T-helper 9 cell (primary cell): ENCODE results near the gene DNMT1.
"Not testable (repeated sequence)": the region's sequence is repeated elsewhere in the genome, so short reads cannot be mapped to it uniquely, and the experiment has no call there.

Source experiments
- DNase-seq: peaks from one replicate; pipeline ENCODE4 v3.0.0-alpha.2; 2020

Gene DNMT1

DNA sequence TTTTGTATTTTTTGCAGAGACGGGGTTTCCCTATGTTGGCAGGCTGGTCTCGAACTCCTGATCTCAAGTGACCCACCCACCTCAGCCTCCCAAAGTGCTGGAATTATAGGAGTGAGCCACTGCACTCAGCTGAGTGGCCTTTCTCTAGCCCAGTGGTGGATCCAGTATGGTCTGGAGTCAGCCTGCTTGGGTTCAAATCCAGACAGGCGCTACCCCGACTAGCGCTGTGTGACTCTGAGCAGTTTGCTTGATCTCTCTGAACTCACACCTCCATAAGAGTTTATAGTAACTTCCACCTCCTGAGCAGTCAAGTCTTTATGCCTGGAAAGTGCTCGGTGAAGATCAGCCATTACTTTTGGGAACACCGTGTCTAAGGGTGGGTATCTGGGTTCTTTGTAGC is 25.9 kb upstream of the DNMT1 start:
- no peak for DNase-seq

DNA sequence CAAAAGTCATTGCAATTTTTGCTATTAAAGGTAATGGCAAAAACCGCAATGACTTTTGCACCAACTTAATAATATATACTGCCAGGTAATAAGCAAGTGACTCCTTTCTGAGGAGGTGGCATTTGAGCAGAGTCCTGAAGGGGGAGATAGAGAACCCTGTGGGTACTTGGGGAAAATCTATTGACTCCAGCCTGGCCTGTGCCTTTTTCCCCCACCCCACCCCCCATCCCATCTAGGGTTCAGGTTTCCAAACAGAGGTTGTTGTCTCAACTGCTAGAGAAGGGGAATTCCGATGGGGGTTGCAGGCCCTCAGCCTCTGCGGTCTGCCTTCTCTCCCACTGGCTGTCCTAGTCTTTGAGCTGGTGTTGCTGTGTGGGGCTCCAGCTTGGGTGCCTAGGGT is 24.9 kb upstream of the DNMT1 start:
- DNase-seq: peak; percentile 25

DNA sequence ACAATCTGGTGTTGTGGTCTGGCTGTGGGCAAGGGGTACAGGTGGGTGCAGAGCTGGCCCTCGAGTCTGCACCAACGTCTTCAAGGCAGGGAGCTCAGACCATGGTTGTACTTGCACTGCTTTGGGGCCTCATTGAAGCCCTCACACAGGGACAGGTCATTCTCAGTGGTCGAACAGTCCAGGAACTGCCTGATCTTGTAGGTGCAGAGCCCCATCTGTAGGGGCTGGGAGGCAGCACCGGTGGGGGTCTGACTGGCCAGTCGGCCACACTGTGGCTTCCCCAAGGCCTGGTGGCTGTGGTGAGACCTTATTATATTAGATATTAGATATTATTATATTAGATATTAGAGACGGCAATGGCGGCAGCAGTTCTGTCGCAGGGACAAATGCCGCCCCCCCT is 22.3 kb upstream of the DNMT1 start:
- DNase-seq: no peak

DNA sequence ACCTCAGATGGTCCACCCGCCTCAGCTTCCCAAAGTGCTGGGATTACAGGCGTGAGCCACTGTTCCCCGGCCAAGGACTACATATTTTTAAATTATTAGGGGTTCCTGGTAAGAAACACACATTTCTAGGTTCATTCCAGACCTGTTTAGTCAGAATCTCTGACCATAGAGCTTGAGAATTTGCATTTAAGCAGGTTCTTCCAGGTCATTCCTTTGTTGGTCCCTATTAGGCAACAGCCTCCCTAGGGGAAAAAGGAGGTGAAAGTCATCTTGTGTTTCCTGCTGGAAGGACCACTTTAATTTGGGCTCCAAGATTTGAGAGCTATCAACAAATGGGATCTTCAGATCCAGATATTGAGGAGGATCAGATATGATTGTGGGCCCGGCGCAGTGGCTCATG is 20.0 kb upstream of the DNMT1 start:
- no peak for DNase-seq

DNA sequence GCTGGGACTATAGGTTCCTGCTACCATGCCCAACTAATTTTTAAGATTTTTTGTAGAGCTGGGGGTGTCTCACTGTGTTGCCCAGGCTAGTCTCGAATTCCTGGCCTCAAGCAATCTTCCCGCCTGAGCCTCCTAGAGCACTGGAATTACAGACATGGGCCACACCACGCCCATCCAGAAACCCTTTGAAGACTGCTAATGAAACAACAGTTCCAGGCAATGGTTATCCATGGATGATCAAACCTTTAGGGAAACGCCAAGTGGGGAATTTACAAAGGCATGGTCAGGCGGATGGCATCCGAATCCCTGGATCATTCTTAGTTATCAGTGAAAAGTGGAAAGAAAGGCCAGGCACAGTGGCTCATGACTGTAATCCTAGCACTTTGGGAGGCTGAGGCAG is 16.9 kb upstream of the DNMT1 start:
- no peak for DNase-seq

DNA sequence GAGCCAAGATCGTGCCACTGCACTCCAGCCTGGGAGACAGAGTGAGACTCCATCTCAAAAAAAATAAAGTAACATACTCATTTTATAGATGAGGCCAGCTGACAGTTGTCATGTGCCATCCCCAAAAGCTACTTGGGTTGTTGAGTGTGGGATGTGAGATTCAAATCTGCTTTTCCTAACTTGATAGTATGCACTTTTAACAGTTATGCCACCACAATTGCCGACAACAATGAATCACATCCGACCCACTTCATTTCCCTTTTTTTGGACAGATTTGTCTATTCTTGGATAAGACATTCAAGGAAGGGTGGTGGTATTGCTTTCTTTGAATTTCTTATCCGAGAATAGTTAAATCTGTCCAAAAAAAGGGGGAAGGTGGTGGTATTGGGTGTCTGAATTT is 16.3 kb upstream of the DNMT1 start:
- DNase-seq: no peak

DNA sequence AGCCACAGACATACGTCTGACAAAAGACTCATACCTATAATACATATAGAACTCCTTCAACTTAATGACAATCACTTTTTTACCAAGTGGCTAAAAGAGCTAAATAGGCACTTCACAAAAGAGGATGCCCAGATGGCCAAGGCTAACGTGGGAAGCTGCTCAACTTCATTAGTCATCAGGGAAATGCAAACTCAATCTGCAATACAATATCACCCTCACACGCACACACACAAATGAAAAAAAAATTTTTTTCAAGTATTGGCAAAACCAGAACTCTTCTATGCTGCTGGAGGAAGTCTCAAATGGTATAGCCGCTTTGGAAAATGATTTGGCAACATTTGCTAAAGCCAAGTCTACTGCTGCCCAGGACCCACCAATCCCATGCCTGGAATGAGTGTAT is 14.6 kb upstream of the DNMT1 start:
- no peak for DNase-seq

DNA sequence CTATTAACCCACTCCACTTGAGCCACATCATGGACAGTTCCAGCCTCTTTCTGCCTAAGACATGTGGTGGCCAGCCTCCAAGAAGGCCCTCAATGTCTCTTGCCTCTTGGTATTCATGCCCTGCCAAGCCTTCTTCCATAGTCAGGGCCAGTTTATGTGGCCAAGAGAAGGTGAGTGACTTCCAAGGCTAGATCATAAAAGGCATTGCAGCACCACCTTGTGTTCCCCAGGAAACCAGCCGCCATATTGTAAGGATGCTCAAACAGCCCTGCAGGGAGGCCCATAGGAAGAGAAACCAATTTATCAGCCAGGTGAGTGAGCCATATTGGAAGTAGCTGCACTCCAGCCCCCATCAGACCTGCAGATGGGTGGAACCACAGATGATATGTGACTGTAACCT is 12.3 kb upstream of the DNMT1 start:
- DNase-seq: no peak

DNA sequence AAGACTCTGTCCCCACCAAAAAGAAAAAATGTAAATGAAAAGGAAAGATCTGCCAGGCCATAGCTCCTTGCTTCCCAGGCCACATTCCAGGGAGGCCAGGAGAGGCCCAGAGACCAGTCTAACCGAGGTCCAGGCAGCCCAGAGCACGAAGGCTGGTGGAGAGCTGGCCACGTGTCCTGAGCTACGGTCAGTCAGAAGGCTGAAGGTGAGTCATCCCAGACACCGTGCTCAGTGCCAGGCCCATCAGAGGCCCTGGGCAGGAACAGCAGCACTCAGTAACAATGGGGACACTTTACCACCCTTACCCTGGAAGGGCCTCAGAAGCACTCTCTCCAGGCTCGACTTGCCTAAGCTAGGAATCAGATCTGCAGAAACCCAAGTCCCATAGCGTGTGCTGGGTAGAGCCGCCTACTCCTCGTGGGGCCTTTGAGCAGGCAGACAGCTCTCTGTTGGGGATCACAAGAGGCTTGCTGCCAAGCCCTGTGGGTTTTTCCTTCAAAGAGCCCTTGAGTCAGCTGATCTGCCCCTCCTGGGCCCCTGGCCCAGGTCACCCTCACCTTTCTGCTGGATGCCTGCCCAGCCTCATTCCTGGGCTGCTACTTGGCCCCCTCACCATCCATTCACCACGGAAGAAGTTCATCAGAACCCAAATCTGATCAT is 11.6 kb upstream of the DNMT1 start:
- DNase-seq: no peak

DNA sequence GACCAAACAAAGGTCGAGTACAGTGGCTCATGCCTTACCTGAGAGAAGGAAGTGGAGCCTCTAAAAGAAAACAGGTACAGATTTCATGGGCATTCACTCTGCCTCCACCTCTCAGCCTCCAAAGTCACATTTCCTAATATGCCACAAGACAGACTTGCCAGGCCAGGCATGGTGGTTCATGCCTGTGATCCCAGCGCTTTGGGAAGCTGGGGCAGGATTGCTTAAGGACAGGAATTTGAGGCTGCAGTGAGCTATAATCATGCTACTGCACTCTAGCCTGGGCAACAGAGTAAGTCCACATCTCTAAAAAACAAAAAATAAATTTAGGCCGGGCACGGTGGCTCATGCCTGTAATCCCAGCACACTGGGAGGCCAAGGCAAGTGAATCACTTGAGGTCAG is 10.9 kb upstream of the DNMT1 start:
- DNase-seq: no peak

DNA sequence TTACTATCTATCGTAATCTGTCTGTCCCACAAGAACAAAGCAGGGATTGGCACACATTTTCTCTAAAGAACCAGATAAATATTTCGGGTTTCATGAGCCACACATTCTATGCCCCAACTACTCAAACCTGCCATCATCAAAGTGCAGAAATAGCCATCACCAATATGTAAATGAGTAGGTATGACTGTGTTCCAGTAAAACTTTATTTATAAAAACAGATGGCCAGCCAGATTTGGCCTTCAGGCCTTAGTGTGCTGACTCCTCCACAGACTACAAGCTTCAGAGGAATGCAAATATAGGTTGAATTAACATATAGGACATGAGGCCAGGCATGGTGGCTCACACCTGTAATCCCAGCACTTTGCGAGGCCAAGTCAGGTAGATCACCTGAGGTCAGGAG is 8.9 kb upstream of the DNMT1 start:
- no peak for DNase-seq

DNA sequence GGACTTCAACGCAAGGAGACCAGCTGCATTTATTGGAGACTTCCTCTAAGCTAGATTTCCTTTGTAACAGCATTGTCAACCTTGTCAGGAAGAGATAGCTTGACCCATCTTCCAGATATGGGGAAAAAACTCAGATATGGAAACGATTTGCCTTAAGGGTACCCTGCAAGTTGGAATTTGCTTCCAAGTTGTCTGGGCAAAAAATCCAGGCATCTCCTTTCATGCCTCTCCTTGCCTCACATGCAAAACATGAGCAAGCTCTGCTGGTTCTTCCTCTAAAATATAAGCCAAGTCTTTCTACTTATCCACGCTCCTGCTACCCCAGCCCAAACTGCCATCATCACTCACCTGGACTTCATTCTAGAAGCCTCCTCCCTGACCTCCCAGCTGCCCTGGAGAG is 6.4 kb upstream of the DNMT1 start:
- no peak for DNase-seq

DNA sequence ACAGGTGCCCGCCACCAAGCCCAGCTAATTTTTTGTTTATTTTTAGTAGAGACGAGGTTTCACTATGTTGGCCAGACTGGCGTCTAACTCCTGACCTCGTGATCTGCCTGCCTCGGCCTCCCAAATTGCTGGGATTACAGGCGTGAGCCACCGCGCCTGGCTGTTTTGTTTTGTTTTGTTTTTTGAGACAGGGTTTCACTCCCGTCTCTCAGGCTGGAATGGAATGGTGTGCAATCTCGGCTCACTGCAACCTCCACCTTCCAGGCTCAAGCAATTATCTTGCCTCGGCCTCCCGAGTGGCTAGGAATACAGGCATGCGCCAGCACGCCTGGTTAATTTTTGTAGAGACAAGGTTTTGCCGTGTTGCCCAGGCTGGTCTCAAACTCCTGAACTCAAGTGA is 5.3 kb upstream of the DNMT1 start:
- not testable (repeated sequence) for DNase-seq

DNA sequence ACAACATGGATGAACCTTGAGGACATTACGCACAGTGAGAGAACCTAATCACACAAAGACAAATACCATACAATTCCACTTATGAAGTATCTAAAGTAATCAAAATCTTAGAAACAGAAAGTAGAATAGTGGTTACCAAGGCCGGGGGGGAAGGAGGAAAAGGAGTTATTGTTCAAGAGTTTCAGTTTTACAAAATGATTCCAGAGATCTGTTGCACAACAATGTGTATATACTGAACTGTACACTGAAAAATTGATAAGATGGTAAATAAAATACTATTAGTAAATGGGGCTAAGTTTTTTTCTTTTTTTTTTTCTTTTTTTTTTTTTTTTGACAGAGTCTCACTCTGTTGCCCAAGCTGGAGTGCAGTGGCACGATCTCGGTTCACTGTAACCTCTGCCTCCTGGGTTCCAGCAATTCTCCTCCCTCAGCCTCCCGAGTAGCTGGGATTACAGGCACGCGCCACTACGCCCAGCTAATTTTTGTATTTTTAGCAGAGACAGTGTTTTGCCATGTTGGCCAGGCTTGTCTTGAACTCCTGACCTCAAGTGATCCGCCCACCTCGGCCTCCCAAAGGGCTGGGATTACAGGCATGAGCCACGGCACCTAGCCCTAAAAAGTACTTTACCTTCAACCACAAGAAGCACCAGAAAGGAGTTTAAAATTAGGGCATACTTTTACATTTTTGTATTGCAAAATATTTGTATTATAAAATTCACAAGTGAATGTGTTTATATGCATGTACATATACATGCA is 4.3 kb upstream of the DNMT1 start:
- not testable (repeated sequence) for DNase-seq

DNA sequence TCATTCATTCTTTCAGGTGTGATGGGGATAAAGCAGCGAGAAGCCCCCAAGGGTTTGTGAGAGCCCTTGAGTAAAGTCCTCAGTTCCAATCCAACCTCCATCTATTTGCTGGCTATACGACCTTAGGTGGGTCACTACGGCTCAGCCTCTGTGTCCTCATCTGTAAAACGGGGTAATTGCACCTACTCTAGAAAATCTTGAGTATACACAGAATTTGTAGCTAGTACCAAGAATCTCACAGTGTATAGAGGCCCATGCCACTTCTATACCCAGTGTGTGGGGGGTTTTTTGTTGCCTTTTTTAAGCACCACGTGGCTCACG is 406 bp upstream of the DNMT1 start:
- no peak for DNase-seq

DNA sequence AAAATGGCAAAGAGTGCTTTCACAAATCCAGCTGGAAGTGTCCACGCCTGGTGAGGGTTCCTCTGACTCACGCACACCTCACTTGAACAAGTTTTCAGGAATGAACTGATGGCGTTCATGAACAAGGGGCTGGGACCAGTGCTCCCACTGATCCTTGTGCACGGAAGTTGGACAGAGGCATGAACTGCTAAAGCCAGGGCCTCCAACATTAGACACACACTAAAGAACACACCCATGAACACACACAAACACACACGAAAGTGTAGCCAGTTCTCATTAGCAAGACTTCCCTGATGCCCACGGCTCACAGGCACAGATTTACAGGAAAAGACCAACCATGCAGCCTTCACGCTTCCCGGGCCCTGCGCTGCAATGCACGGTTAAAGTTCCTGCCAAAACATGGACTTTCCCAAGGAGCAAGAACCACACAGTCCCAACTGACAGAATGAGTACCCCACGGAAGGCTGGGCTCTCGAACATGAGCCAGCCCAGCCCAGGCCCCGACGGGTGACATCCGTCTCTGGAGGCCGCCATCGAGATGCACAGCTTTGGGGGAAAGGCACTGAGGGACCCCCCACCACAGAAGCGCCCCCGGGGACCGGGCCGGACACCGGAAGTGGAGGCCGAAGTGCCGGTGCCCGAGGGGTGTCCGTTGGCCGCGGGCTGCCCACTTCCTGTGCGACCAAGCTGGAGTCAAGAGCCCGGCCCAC is 808 bp downstream of the DNMT1 start:
- peak; percentile 12 for DNase-seq

DNA sequence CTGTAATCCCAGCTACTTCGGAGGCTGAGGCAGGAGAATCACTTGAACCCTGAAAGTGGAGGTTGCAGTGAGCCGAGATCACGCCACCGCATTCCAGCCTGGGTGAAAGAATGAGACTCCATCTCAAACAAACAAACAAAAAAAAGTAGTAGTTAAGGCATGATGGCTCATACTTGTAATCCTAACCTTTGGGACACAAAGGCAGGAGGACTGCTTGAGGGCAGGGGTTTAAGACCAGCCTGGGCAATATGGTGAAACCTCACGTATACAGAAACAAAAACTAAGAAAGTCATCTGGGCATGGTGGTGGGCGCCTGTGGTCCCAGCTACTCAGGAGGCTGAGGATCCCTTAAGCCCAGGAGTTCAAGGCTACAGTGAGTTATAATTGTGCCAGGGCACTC is 1.8 kb downstream of the DNMT1 start:
- no peak for DNase-seq

DNA sequence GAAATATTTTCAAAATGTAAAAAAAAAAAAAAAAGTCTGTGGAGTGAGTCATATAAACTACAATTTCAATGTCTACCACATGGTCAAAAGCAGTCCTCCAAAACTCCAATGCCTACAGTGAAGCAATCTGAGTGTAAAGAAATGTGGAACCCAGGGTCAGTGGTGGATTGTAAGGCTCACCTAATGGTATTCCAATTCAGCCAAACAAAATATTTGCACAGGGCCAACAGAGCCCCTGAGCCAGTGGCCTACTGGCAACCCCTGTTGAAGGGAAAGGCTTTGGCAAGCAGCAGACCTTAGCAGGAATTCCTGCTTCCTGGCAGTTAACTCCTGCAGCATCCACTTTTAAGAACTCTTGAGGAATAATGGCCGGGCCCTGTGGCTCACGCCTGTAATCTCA is 3.4 kb downstream of the DNMT1 start:
- DNase-seq: no peak

DNA sequence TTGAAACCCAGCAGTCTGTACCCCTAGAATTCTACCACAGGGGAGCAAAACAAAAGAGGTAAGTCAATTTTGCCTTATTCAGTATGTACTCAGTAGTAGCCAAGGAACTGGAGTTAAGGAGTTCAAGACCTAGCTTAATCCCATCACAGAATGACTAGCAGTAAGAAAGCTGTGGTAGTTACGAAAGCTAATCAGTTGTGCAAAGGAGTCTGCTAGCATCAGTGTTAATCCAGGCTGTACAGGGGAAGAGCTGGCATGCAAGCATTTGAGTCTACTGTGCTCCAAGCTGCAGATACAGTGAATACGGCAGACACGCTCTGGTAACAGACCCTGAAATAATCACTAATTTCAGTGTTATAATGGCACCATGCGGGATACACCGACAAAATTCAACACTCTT is 4.7 kb downstream of the DNMT1 start:
- no peak for DNase-seq

DNA sequence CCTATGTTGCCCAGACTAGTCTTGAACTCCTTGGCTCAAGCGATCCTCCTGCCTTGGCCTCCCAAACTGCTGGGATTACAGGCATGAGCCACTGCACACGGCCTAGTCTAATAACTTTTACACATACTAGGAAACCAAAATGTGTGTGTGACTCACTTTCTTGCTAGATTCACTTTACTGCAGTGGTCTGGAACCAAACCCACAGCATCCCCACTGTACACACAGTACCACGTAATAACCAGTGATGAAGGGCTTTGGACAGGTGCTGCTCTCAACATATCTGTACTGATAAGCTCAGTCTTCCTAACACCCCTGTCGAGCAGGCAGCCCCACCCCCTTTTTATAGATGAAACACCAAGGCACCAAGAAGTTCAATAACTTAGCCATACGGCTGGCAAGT is 5.1 kb downstream of the DNMT1 start:
- no peak for DNase-seq

DNA sequence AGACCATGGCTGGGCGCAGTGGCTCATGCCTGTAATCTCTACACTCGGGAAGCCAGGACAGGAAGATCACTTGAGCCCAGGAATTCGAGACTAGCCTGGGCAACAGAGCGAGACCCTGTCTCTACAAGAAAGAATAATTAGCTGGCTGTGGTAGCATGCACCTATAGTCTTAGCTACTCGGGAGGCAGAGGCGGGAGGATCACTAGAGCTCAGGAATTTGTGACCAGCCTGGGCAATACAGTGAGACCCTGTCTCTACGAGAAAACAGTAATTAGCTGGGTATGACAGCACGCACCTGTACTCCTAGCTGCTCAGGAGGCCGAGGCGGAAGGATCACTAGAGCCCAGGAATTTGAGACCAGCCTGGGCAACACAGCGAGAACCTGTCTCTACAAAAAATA is 7.4 kb downstream of the DNMT1 start:
- DNase-seq: no peak

DNA sequence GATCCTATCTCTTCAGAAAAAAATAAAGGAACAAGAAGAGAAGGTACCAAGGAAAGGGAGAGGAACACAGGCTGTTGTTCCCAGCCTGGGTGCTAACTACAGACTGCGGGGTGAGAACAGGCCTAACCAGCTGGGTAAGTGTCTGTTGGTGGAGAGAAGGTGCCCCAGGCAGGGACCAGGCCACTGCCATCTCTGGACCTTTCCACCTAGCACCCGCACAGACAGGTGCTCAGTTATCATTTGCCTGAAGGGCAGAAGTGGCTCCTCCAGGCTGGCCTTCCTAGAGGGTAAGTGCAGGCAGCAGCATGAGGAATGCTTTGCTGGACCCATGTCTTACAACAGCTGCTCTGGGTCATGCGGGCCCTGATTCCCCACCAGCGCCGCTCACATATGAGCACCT is 10.1 kb downstream of the DNMT1 start:
- no peak for DNase-seq

DNA sequence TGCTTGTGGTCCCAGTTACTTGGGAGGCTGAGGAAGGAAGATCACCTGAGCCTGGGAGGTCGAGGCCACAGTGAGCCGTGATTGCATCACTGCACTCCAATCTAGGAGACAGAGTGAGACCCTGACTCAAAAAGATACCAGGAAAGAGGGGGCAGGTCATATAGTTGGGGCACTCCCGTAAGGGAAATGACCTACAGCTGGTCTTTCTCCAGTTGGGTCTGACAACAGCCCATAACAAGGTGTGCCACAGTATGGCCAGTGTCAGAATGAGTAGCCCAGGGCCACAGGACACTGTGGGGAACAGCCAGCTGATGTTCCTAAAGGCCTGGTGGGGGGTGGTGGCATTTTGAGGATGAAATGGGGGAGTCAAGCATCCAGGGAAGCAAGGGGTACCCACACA is 10.8 kb downstream of the DNMT1 start:
- no peak for DNase-seq

DNA sequence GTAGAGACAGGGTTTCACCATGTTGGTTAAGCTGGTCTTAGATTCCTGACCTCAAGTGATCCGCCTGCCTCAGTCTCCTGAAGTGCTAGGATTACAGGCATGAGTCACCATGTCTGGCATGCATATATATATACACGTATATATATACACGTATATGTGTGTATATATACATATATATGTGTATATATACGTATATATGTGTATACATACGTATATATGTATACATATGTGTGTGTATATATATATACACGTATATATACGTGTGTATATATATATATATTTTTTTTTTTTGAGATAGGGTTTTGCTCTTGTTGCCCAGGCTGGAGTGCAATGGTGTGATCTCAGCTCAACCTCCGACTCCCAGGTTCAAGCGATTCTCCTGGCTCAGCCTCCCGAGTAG is 11.9 kb downstream of the DNMT1 start:
- no peak for DNase-seq

DNA sequence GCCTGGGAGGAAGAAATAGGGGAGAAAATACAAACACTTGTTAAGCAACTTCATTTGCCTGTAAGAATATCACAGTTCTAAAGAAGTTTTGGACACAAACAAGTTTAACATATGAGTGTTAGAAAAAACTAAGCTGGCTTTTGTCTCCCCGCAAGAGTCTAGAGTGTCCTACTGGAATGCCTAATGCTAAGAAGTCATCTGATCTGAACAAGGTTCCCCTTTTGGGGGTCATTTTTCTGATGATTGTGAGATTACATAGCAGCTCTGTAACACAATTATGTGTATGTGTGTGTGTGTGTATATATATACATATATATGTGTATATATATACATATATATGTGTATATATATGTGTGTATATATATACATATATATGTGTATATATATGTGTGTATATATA is 12.7 kb downstream of the DNMT1 start:
- DNase-seq: no peak
